ENCODE results near the gene NINJ1. TPM values are rescaled to one million over a fixed set of nuclear protein-coding genes. Genes with fewer than 3 reads are reported as not detected.

The NINJ1 gene
- total and polyA plus RNA-seq, 2 donors (not counting 3 experiments of a cell fraction or from before 2014, with no cell fraction given): 31.5 to 57.7 TPM

- intact Hi-C loops (cut with micrococcal nuclease): no loop called here
- H3K79me2 ChIP-seq (ENCODE audit: control insufficient read depth, insufficient read depth, low read length): no peaks in the 10 kb centered on the region
- H3K27me3 ChIP-seq (ENCODE audit: control insufficient read depth in 2 of 2, insufficient read depth in 2 of 2, low read length in 2 of 2): peaks cover 0 to 3% of the 10 kb centered on the region in 2 experiments
- dilution Hi-C loops (cut with MboI; ENCODE audit: extremely low pct_ligation_motif_present, low sequenced_read_pairs): no loop called here
- no peaks in the 10 kb centered on the region for H3K36me3 ChIP-seq (ENCODE audit: control insufficient read depth in 2 of 2, extremely low read depth in 1 of 2, insufficient read depth in 2 of 2, low read length in 2 of 2)
- H3K4me1 ChIP-seq (ENCODE audit: control insufficient read depth, extremely low read depth, insufficient read depth, low read length): no peaks in the 10 kb centered on the region
- H3K9me1 ChIP-seq (replicated peaks; ENCODE audit: control insufficient read depth, extremely low read depth, insufficient read depth, low read length): no peaks in the 10 kb centered on the region
- no peaks in the 10 kb centered on the region for H4K20me1 ChIP-seq (replicated peaks; ENCODE audit: control insufficient read depth, extremely low read depth, insufficient read depth, low read length)
- no peak for TF ChIP-seq FOS (IDR thresholded peaks at IDR 0.05; ENCODE audit: borderline replicate concordance, insufficient read depth, low read length)
- no peak for TF ChIP-seq MYC (IDR thresholded peaks at IDR 0.05; ENCODE audit: low read depth, low read length)
- no peak for TF ChIP-seq POLR2A (IDR thresholded peaks at IDR 0.05; ENCODE audit: low read depth, low read length)
- no peak for TF ChIP-seq JUN (IDR thresholded peaks at IDR 0.05; ENCODE audit: borderline replicate concordance, insufficient read depth, insufficient read length, low read depth)
- no peak for TF ChIP-seq CTCF (IDR thresholded peaks at IDR 0.05; ENCODE audit: extremely low read depth in 1 of 2, insufficient read depth in 1 of 2, low read depth in 1 of 2, low read length in 2 of 2)
- no peak for TF ChIP-seq POLR2AphosphoS5 (IDR thresholded peaks at IDR 0.05; ENCODE audit: insufficient read depth, low read depth, low read length)
- TF ChIP-seq EZH2 (IDR thresholded peaks at IDR 0.05; ENCODE audit: borderline replicate concordance, low read depth, low read length, severe bottlenecking): no peak
- TF ChIP-seq MAX (IDR thresholded peaks at IDR 0.05; ENCODE audit: insufficient read depth, insufficient read length): no peak
- TF ChIP-seq GATA2 (IDR thresholded peaks at IDR 0.05; ENCODE audit: insufficient read depth, insufficient read length, low read depth, low read length): no peak
- no peak overlapping the region for H3K4me2 ChIP-seq (ENCODE audit: insufficient read depth, low read length)
- H3K27ac ChIP-seq (ENCODE audit: insufficient read depth, low read depth, low read length): no peak overlapping the region
- no peak overlapping the region for H3K4me3 ChIP-seq (replicated peaks in 1 of 3; ENCODE audit: insufficient read depth in 1 of 3, low read depth in 1 of 3, low read length in 3 of 3)
- no peak for DNase-seq (ENCODE audit: low read depth, low spot score)
- no peak for FAIRE-seq
- BruUV-seq (replicated peaks): no TSS peak
- H2AFZ ChIP-seq (ENCODE audit: low read depth, low read length): no peak overlapping the region
- no peak overlapping the region for H3K9ac ChIP-seq (replicated peaks; ENCODE audit: extremely low read depth, insufficient read depth, low read length)
- no peaks in the 10 kb centered on the region for H3K9me3 ChIP-seq (replicated peaks; ENCODE audit: control insufficient read depth, insufficient read depth, low read length)
- CTCF ChIA-PET: no interaction called here
- POLR2A ChIA-PET: no interaction called here
Observed at GRCh38 chr9:93072383-93072795, 61.7 kb downstream of the NINJ1 start.

Other genes starting within 250 kb of the NINJ1 start
- not detected in 2 replicates for gene FGD3, start 186.7 kb downstream of the NINJ1 start, total RNA-seq
- not detected in 2 replicates for gene FGD3, start 186.7 kb downstream of the NINJ1 start, polyA plus RNA-seq
- not detected in 2 replicates for gene SUSD3, start 75.5 kb downstream of the NINJ1 start, total RNA-seq
- gene SUSD3, start 75.5 kb downstream of the NINJ1 start, polyA plus RNA-seq: 0.14 TPM in 1 of 2 replicates, not detected in the other
- gene CARD19, start 38.0 kb downstream of the NINJ1 start, total RNA-seq: 45.7 and 58.4 TPM in 2 replicates
- 148 and 238 TPM in 2 replicates for gene CARD19, start 38.0 kb downstream of the NINJ1 start, polyA plus RNA-seq
- gene WNK2, start 49.9 kb upstream of the NINJ1 start, total RNA-seq: not detected in 2 replicates
- not detected in 2 replicates for gene WNK2, start 49.9 kb upstream of the NINJ1 start, polyA plus RNA-seq